BJ (cell line): Measurements from ENCODE around the gene SMU1. TPM values are rescaled to one million over a fixed set of nuclear protein-coding genes. Genes with fewer than 3 reads are reported as not detected.
"Not testable (repeated sequence)": the region's sequence is repeated elsewhere in the genome, so short reads cannot be mapped to it uniquely, and the experiment has no call there.

Experiments
- CTCF ChIA-PET: fragments of 350-600 bp; formaldehyde crosslinking; extraction: SDS; loops from one replicate; lab custom pipeline; 2021; ENCODE audit warnings: antibody characterized with exemption, inconsistent platforms; lab: Yijun Ruan, JAX
- POLR2A ChIA-PET: fragments of 300-600 bp; sonication (Branson Sonifier 250); formaldehyde crosslinking; extraction: SDS; loops from one replicate; lab custom pipeline; 2021; ENCODE audit warnings: antibody characterized with exemption; lab: Charles Lee
- DNase-seq: peaks from one replicate; pipeline ENCODE4 v3.0.0-alpha.2; 2011; ENCODE audit warnings: low read depth
- H3K27me3 ChIP-seq: 2 replicates; pipeline ENCODE4 v1.6.0; 2011; ENCODE audit warnings: low read length; ENCODE audit not compliant: control insufficient read depth, insufficient read depth
- H3K36me3 ChIP-seq: 2 replicates; pipeline ENCODE4 v1.5.1; 2011; ENCODE audit warnings: low read length; ENCODE audit not compliant: control insufficient read depth, insufficient read depth
- H3K4me3 ChIP-seq: 2 replicates; pipeline ENCODE4 v1.5.1; 2011; ENCODE audit warnings: low read depth, mild to moderate bottlenecking, control low read depth, low read length
- polyA plus RNA-seq: library from polyadenylated mRNA; depleted of rRNA; stranded (reverse); fragments of >200 nt; gene quantifications from 2 replicates; pipeline ENCODE4 v1.2.3, GENCODE V29; 2011
- TF ChIP-seq, protein P1 (sequence below): IDR thresholded peaks from 2 replicates; pipeline ENCODE4 v1.5.1; 2011; ENCODE audit warnings: low read depth, mild to moderate bottlenecking, control low read depth, inconsistent platforms, low read length, moderate library complexity; ENCODE audit not compliant: insufficient read depth

Gene SMU1
- polyA plus RNA-seq, 1 experiment = 9.9 TPM

DNA sequence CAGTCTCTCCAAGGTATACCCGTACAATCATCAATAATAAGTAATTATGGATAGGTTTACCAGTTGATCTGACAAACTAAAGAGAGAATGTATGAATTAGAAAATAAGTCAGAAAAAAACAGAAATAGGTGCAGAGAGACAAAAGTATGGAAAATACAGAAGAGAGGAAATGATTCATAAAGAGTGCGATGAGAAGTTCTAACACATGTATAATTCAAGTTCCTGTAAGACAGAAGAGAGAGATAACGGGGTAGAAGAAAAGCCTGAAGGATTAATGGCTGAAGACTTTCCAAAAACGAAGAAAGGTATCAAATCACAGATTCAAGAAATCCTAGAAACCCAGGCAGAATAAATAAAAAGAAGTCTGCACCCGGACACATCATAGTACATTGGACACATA is 16.2 kb upstream of the SMU1 start:
- Histone ChIP-seq H3K36me3 (no peaks in the 10 kb centered on the region), H3K4me3 (no peak overlapping the region), H3K27me3 (no peaks in the 10 kb centered on the region)
- no peak for DNase-seq
- POLR2A ChIA-PET = no interaction called here
- TF ChIP-seq, protein P1, sequence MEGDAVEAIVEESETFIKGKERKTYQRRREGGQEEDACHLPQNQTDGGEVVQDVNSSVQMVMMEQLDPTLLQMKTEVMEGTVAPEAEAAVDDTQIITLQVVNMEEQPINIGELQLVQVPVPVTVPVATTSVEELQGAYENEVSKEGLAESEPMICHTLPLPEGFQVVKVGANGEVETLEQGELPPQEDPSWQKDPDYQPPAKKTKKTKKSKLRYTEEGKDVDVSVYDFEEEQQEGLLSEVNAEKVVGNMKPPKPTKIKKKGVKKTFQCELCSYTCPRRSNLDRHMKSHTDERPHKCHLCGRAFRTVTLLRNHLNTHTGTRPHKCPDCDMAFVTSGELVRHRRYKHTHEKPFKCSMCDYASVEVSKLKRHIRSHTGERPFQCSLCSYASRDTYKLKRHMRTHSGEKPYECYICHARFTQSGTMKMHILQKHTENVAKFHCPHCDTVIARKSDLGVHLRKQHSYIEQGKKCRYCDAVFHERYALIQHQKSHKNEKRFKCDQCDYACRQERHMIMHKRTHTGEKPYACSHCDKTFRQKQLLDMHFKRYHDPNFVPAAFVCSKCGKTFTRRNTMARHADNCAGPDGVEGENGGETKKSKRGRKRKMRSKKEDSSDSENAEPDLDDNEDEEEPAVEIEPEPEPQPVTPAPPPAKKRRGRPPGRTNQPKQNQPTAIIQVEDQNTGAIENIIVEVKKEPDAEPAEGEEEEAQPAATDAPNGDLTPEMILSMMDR = no peak
- CTCF ChIA-PET = no interaction called here

DNA sequence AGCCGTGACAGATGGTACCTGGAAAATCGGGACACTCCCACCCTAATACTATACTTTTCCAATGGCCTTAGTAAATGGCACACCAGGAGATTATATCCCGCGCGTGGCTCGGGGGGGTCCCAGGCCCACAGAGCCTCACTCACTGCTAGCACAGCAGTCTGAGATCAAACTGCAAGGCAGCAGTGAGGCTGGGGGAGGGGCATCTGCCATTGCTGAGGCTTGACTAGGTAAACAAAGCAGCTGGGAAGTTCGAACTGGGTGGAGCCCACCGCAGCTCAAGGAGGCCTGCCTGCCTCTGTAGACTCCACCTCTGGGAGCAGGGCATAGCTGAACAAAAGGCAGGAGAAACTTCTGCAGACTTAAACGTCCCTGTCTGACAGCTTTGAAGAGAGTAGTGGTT is 9.2 kb upstream of the SMU1 start:
- CTCF ChIA-PET = interaction anchor here (1.3 to 1.4 kb wide), 2 partner anchors 139 to 140 kb away, joined by 3 to 7 read pairs; no protein-coding TSS in a partner anchor
- H3K36me3 ChIP-seq, H3K27me3 ChIP-seq, H3K4me3 ChIP-seq, DNase-seq, POLR2A ChIA-PET: not testable (repeated sequence)

DNA sequence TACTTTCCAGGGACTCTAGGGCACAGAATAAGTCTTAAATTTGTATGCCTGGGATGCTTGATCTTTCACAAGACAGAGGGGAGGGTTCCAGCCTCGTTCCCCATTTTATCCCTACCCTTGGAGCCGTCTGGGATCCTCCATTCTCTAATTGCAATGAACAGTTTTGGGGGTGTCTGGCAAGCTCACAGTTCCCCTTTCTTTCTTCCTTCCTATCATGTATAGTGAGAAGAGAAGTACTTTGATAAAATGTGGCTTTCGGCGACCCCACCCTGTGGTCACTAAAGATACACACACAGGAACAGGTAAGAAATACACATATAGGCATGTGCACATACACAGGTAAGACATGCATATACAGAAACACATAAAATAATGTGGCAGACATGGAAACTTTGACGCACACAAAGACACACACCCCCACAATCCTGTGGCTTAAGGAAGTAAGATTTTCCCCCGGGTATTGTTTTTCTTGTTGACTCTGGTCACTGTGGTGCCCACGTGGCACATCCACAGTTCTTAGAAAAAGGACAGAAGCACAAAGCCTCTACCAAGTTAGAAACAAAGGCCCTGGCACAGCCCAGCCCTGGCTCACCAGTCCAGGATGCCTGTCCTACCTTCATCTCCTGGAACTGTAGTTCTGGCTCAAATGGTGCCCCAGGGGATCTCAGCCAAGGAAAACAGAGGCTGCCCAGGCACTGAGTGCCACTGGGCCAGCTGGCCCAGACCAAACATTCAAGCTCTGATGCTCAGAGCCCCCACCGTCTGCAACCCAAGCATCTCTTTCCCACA is 6.3 kb upstream of the SMU1 start:
- CTCF ChIA-PET = interaction anchor here (0.8 to 2.8 kb wide), 3 partner anchors 17 to 143 kb away, joined by 3 to 19 read pairs (median 3); no protein-coding TSS in a partner anchor
- H3K27me3 ChIP-seq = no peaks in the 10 kb centered on the region
- POLR2A ChIA-PET = no interaction called here
- no peak for DNase-seq
- H3K36me3 ChIP-seq = no peaks in the 10 kb centered on the region
- TF ChIP-seq, protein P1 = no peak
- H3K4me3 ChIP-seq = no peak overlapping the region

DNA sequence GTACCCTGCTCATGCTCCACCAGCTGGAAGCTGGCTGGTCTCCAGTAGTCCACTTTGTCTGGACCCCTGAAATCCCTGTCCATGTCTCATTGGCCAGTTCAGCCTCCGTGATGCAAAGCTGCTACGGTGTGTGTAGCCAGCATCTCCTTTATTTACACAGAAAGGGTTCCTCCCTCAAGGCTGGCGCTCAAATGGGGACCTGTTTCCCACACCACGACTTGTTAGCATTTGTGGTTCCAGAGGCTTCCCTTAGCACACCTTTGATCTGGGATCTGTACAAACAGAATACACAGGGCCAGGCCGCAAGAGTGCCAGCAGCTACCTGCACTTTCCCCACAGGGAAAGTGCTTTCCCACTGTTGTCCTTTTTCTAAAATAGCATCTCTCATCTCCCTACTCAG is 5.7 kb upstream of the SMU1 start:
- ChIA-PET POLR2A (no interaction called here), CTCF (interaction anchor here (0.8 to 2.8 kb wide), 3 partner anchors 18 to 144 kb away, joined by 3 to 19 read pairs (median 3); no protein-coding TSS in a partner anchor)
- H3K4me3 ChIP-seq = no peak overlapping the region
- no peaks in the 10 kb centered on the region for H3K36me3 ChIP-seq
- TF ChIP-seq, protein P1 = no peak
- no peak for DNase-seq
- H3K27me3 ChIP-seq = no peaks in the 10 kb centered on the region

DNA sequence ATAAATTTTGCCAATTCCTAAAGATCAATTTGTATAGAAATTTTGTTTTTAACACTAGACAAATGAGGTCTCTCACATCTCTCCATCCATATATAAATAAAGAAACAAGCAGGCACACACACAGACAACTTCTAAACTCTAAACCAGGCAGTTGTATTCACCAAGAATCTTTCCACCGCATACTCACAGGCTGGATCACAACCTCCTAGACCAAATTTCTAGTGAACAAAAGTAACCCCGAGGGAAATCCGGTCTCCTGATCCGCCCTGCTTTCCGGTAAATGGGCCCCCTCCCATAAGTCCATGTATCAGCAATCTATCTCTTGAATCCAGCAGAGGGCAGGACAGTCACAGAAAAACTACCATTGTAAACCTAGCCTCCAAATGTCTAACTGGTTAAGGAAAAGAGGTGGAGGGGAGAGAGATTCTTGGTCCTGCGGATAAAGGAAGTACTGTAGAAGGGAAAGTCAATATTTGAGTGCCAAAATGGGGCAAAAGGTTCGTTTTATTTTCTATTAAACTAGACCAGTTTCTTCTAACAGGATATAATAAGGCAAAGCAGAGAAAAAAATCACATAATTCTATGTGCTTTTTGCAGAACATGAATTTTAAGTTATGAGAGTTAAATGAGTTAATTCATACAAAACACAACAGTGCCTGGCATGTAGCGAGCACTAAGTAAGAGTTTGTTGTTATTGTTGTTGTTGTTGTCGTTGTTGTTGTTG is 4.8 kb upstream of the SMU1 start:
- peak; percentile 47 for DNase-seq

More for the DNA sequence above, 4.8 kb upstream of the SMU1 start:
- H3K4me3 ChIP-seq = no peak overlapping the region
- POLR2A ChIA-PET = no interaction called here
- TF ChIP-seq, protein P1 = peak; percentile 75
- CTCF ChIA-PET = interaction anchor here (0.6 to 4.6 kb wide), 6 partner anchors 86 to 156 kb away, joined by 3 to 50 read pairs (median 4); partner anchors contain the start of gene B4GALT1
- H3K27me3 ChIP-seq = no peaks in the 10 kb centered on the region
- H3K36me3 ChIP-seq = no peaks in the 10 kb centered on the region
